HepG2 (cell line): ENCODE results near the gene FRS2. TPM values are rescaled to one million over a fixed set of nuclear protein-coding genes. Genes with fewer than 3 reads are reported as not detected.

Experiments used
- E2F2 ChIP-seq: sonication (generic); formaldehyde crosslinking; IDR thresholded peaks from 2 replicates; pipeline ENCODE4 v1.4.0; 2020; ENCODE audit warnings: missing genetic modification reagents, borderline replicate concordance
- EEA1 ChIP-seq: sonication (generic); formaldehyde crosslinking; IDR thresholded peaks from 2 replicates; pipeline ENCODE4 v1.5.1; 2020; ENCODE audit warnings: mild to moderate bottlenecking, missing genetic modification reagents, borderline replicate concordance
- FOXC1 ChIP-seq: sonication (generic); formaldehyde crosslinking; IDR thresholded peaks from 2 replicates; pipeline ENCODE4 v1.8.0; 2022; ENCODE audit warnings: mild to moderate bottlenecking, missing genetic modification reagents, borderline replicate concordance
- HNRNPH1 ChIP-seq: fragments of 200-400 bp; formaldehyde crosslinking; optimal IDR thresholded peaks from 2 replicates; pipeline ENCODE3; 2017; ENCODE audit warnings: mild to moderate bottlenecking, low read depth, low read length
- JUNB ChIP-seq: sonication (generic); formaldehyde crosslinking; IDR thresholded peaks from 2 replicates; pipeline ENCODE4 v1.8.0; 2022; ENCODE audit warnings: missing genetic modification reagents, mild to moderate bottlenecking, borderline replicate concordance
- NR2F6 ChIP-seq, 2 experiments: IDR thresholded peaks; 2 replicates each; pipeline ENCODE4 v1.6.1; 2016; ENCODE audit warnings: antibody characterized with exemption in 1 of 2, mild to moderate bottlenecking in 1 of 2
- PTBP1 ChIP-seq: fragments of 200-400 bp; formaldehyde crosslinking; IDR thresholded peaks from 2 replicates; pipeline ENCODE4 v1.6.1; 2018; ENCODE audit warnings: low read length, low read depth; ENCODE audit not compliant: poor library complexity, severe bottlenecking
- RNF2 ChIP-seq: fragments of 450-650 bp; conservative IDR thresholded peaks from 2 replicates; pipeline ENCODE4 v1.6.1; 2016; ENCODE audit warnings: low read depth
- SMAD9 ChIP-seq: sonication (generic); formaldehyde crosslinking; IDR thresholded peaks from 2 replicates; pipeline ENCODE4 v1.5.1; 2020; ENCODE audit warnings: mild to moderate bottlenecking, missing genetic modification reagents
- SMC3 ChIP-seq: IDR thresholded peaks from 2 replicates; pipeline ENCODE4 v1.6.1; 2011; ENCODE audit warnings: low read length, improper control_type of control experiment
- TGIF2 ChIP-seq: IDR thresholded peaks from 2 replicates; pipeline ENCODE4 v1.6.1; 2016; ENCODE audit warnings: control low read depth, missing compliant biosample characterization
- ZNF75D ChIP-seq: sonication (generic); formaldehyde crosslinking; IDR thresholded peaks from 2 replicates; pipeline ENCODE4 v1.8.1; 2023; ENCODE audit warnings: missing genetic modification reagents, mild to moderate bottlenecking, borderline replicate concordance
- ZNF761 ChIP-seq: sonication (generic); formaldehyde crosslinking; conservative IDR thresholded peaks from 2 replicates; pipeline ENCODE4 v1.4.0; 2020; ENCODE audit warnings: mild to moderate bottlenecking, missing genetic modification reagents
- ZNF766 ChIP-seq: sonication (generic); formaldehyde crosslinking; IDR thresholded peaks from 2 replicates; pipeline ENCODE4 v1.5.0; 2020; ENCODE audit warnings: missing genetic modification reagents, borderline replicate concordance
- polyA plus RNA-seq, 8 experiments: library from polyadenylated mRNA; depleted of rRNA in 3 of 8; stranded (reverse) in 7 of 8; unstranded in 1 of 8; fragments of >200 nt; fragmentation: Illumina TruSeq in 4 of 8; extraction: Trizol in 4 of 8; gene quantifications; 2 replicates each; pipeline versions ENCODE4 v1.2.1 to v1.2.3, GENCODE V29; 2011 to 2016; ENCODE audit warnings: low read depth in 4 of 8, missing spikeins in 1 of 8, mixed read lengths in 1 of 8; ENCODE audit not compliant: insufficient read depth in 1 of 8
- total RNA-seq, 5 experiments: library from RNA; depleted of rRNA; stranded (reverse); fragments of >200 nt; fragmentation: Illumina TruSeq; extraction: Trizol; gene quantifications; 2 replicates each; pipeline ENCODE4 v1.2.3, GENCODE V29; 2016; ENCODE audit warnings: low read depth in 1 of 5
- TF ChIP-seq, protein P1 (sequence below): sonication (generic); formaldehyde crosslinking; conservative IDR thresholded peaks from 2 replicates; pipeline ENCODE4 v1.4.0; 2020; ENCODE audit warnings: missing genetic modification reagents
- TF ChIP-seq, protein P2 (sequence below): sonication (generic); formaldehyde crosslinking; IDR thresholded peaks from 2 replicates; pipeline ENCODE4 v1.4.0; 2020; ENCODE audit warnings: missing genetic modification reagents
- TF ChIP-seq, protein P3 (sequence below): sonication (generic); formaldehyde crosslinking; IDR thresholded peaks from 2 replicates; pipeline ENCODE4 v1.5.1; 2020; ENCODE audit warnings: missing genetic modification reagents, mild to moderate bottlenecking, borderline replicate concordance
- TF ChIP-seq, protein P4 (sequence below): sonication (generic); formaldehyde crosslinking; IDR thresholded peaks from 2 replicates; pipeline ENCODE4 v1.4.0; 2020; ENCODE audit warnings: mild to moderate bottlenecking, missing genetic modification reagents, borderline replicate concordance

FRS2 gene
- total and polyA plus RNA-seq, 2 of the 13 experiments (the other 11 are each of a cell fraction or from before 2014, with no cell fraction given): 8.3 to 16.8 TPM

GRCh38 chr12:69570545-69571399 is 100.6 kb downstream of the FRS2 start (continued):
- TF ChIP-seq, protein P1, sequence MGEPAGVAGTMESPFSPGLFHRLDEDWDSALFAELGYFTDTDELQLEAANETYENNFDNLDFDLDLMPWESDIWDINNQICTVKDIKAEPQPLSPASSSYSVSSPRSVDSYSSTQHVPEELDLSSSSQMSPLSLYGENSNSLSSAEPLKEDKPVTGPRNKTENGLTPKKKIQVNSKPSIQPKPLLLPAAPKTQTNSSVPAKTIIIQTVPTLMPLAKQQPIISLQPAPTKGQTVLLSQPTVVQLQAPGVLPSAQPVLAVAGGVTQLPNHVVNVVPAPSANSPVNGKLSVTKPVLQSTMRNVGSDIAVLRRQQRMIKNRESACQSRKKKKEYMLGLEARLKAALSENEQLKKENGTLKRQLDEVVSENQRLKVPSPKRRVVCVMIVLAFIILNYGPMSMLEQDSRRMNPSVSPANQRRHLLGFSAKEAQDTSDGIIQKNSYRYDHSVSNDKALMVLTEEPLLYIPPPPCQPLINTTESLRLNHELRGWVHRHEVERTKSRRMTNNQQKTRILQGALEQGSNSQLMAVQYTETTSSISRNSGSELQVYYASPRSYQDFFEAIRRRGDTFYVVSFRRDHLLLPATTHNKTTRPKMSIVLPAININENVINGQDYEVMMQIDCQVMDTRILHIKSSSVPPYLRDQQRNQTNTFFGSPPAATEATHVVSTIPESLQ (CRISPR knock-in tag): no peak
- TF ChIP-seq RNF2 (no peak), ZNF761 (CRISPR knock-in tag) (no peak), JUNB (CRISPR knock-in tag) (no peak), FOXC1 (CRISPR knock-in tag) (no peak), ZNF75D (CRISPR knock-in tag) (no peak), PTBP1 (no peak), TGIF2 (no peak), SMC3 (peak; percentile 89), E2F2 (no peak), ZNF766 (CRISPR knock-in tag) (no peak), EEA1 (CRISPR knock-in tag) (no peak), NR2F6 (IDR thresholded peaks at IDR 0.05) (no peak), NR2F6 (CRISPR knock-in tag; IDR thresholded peaks at IDR 0.05) (no peak), SMAD9 (CRISPR knock-in tag) (no peak), HNRNPH1 (no peak)
- TF ChIP-seq, protein P2, sequence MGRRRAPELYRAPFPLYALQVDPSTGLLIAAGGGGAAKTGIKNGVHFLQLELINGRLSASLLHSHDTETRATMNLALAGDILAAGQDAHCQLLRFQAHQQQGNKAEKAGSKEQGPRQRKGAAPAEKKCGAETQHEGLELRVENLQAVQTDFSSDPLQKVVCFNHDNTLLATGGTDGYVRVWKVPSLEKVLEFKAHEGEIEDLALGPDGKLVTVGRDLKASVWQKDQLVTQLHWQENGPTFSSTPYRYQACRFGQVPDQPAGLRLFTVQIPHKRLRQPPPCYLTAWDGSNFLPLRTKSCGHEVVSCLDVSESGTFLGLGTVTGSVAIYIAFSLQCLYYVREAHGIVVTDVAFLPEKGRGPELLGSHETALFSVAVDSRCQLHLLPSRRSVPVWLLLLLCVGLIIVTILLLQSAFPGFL (CRISPR knock-in tag): no peak
- TF ChIP-seq, protein P3, sequence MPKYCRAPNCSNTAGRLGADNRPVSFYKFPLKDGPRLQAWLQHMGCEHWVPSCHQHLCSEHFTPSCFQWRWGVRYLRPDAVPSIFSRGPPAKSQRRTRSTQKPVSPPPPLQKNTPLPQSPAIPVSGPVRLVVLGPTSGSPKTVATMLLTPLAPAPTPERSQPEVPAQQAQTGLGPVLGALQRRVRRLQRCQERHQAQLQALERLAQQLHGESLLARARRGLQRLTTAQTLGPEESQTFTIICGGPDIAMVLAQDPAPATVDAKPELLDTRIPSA (CRISPR knock-in tag): no peak
- TF ChIP-seq, protein P4, sequence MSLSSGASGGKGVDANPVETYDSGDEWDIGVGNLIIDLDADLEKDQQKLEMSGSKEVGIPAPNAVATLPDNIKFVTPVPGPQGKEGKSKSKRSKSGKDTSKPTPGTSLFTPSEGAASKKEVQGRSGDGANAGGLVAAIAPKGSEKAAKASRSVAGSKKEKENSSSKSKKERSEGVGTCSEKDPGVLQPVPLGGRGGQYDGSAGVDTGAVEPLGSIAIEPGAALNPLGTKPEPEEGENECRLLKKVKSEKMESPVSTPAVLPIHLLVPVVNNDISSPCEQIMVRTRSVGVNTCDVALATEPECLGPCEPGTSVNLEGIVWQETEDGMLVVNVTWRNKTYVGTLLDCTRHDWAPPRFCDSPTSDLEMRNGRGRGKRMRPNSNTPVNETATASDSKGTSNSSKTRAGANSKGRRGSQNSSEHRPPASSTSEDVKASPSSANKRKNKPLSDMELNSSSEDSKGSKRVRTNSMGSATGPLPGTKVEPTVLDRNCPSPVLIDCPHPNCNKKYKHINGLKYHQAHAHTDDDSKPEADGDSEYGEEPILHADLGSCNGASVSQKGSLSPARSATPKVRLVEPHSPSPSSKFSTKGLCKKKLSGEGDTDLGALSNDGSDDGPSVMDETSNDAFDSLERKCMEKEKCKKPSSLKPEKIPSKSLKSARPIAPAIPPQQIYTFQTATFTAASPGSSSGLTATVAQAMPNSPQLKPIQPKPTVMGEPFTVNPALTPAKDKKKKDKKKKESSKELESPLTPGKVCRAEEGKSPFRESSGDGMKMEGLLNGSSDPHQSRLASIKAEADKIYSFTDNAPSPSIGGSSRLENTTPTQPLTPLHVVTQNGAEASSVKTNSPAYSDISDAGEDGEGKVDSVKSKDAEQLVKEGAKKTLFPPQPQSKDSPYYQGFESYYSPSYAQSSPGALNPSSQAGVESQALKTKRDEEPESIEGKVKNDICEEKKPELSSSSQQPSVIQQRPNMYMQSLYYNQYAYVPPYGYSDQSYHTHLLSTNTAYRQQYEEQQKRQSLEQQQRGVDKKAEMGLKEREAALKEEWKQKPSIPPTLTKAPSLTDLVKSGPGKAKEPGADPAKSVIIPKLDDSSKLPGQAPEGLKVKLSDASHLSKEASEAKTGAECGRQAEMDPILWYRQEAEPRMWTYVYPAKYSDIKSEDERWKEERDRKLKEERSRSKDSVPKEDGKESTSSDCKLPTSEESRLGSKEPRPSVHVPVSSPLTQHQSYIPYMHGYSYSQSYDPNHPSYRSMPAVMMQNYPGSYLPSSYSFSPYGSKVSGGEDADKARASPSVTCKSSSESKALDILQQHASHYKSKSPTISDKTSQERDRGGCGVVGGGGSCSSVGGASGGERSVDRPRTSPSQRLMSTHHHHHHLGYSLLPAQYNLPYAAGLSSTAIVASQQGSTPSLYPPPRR (CRISPR knock-in tag): no peak
- TF ChIP-seq, all 625 proteins: peak for 5
